Measurements from ENCODE around the gene PARD3.
"Not testable (repeated sequence)": the region's sequence is repeated elsewhere in the genome, so short reads cannot be mapped to it uniquely, and the experiment has no call there.

PARD3 gene

DNA sequence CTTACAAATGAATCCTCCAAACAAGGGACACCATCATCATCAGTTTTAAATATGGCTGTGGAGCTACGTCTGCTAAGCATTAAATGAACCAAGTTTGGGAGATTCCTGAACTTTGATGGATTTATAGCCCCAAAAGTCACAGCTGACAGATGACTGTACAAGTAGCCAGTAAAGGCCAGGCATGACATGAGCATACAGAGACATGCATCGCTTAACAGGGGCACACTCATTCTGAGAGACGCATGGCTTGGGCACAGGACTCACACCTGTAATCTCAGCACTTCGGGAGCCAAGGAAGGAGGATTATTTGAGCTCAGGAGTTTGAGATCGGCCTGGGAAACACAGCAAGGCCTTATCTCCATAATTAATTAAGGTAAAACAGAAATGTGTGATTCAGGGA lies 166.2 kb downstream of the PARD3 start:
- no peak for DNase-seq (ENCODE audit: low spot score)

DNA sequence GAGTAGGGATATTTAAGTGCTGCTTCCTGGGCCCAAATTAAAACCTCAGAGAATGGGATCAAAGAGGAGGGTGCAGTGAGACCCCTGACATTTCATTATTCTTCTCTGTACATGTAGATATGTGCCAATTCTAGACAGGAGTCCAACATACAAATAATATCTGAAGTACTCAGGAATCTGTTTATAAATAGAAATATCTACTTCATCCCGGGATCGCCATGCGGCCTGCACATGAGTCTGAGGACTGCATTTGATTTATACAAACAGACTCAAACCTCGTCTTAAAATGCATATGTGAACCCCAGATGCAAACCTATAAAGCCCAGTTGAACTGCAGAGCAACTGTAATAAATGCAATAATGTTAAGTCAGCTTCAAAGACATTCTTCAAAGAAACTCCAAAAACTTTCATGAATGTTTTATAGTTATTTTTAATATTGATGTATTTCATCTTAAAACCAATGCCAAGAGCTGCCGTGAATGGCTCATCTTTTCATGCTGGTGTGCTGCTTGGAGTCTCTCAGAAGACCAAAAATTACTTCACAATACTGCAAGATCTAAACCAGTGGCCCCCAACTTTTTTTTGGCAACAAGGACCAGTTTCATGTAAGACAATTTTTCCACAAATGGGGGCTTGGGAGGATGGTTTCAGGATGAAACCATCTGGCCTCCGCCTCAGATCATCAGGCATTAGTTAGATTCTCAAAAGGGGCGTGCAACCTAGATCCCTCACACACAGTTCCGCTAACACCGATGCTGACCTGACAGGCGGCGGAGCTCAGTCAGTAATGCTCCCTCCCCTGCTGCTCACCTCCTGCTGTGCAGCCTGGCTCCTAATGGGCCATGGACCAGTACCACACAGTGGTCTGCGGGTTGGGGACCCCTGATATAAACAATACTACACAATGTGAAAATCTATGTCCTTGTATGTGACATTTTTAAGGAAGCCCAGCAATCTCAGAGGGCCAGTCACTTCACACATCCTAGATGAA lies 166.9 kb downstream of the PARD3 start:
- DNase-seq (ENCODE audit: low spot score): no peak

DNA sequence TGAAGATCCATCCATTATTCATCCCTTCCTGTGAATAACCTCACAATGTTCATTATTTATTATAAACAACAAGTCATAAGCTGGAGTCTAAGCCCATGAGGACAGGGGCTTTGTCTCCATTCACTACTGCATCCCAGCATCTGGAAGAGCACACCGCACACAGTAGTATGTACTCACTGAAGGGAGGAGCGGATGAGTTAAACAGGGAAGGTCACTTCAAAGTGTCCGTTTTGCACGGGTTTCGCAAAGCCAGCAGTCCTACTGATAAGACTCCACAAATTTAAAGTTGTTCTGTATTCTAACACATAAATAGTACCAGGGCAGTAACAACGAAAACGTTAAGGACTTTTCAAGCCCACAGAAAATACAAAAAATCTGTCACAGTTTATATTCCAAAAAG lies 167.9 kb downstream of the PARD3 start:
- DNase-seq (ENCODE audit: low spot score): no peak

DNA sequence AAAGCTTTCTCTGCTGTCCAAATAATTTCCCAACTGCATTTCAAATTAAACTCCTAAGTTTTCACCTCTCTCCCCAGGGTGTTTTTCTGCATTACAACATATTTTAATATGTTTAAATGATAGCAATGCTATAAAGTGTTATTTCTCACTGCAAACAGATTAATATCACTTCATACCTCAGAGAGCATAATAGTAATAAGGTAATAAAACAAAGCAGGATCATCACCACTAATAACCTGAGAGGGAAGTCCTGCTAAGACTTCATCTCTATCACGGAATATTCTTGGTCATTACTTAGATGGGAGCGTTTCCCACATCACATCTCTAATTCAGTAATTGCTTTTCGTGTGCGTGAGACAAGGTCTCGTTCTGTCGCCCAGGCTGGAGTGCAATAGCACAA lies 168.8 kb downstream of the PARD3 start:
- DNase-seq (ENCODE audit: low spot score): no peak

DNA sequence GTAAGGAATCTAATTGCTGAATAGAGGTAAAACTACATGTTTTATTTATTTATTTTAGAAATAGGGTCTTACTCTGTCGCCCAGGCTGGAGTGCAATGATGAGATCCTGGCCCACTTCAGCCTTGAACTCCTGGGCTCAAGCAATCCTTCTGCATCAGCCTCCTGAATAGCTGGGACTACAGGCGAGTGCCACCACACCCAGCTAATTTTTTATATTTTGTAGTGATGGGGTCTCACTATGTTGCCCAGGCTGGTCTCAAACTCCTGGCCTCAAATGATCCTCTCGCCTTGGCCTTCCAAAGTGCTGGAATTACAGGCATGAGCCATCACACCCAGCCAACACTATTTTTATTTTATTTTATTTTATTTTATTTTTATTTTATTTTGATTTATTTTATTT lies 170.3 kb downstream of the PARD3 start:
- DNase-seq (ENCODE audit: low spot score): not testable (repeated sequence)

DNA sequence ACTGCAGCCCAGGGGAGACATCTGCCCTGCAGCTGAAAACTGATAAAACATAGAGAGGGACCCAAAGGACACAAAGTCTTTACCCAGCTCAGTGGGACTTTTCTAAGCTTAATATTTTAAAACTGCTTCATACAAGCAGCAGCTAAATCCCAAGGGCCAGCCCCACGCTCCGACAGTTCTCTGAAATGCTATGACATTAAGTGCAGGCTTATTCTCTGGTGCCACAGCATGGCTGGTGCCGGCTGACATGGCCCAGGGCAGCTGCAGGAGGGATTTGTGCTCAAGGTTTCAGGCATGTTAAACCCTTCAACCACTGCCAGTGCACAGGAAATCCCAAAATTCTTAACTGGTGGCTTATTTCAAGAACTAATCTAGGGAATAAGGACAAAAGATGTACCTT lies 170.9 kb downstream of the PARD3 start:
- DNase-seq (ENCODE audit: low spot score): no peak

DNA sequence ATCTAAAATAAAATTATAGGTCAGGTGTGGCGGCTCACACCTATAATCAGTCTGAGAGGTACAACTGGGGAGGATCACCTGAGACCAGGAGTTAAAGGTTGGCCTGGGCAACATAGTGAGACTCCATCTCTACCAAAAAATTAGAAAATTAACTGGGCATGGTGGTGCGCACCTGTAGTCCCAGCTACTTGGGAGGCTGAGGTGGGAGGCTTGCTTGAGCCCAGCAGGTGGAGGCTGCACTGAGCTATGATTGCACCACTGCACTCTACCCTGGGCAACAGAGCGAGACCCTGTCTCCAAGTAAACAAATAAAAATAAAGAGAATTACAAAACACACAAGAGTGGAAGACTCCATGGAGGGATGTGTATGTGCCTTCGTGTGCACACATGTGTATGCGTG lies 171.5 kb downstream of the PARD3 start:
- DNase-seq (ENCODE audit: low spot score): no peak

DNA sequence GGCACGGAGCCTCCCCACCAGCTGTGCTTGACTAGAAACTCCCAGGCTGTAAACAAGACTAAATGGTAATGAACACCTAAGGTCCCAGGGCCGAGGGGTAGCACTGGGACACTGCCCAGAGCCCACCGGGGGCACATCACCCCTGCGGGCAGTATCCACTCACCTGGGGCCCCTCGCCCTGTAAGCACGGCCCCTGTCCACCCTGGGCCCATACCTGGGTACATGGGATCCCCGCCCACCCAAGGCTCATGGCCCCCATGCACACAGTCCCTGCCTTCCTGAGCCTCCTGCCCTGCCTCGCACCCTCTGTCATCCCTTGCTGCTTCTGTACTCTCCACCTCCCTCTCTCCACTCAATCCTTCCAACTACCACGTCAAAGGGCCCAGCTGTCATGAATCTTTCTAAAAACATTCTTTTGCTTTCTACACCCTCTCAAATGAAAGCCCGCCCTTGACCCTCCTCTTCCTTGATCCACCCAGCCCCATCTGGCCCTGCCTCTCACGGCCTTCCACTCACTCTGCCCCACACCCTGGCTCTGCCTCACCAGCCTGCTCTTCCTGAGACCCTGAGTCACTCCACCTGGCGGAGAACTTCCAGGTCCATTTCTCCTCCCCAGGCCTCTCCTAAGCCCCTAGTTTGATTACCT lies 173.1 kb downstream of the PARD3 start:
- DNase-seq (ENCODE audit: low spot score): no peak

DNA sequence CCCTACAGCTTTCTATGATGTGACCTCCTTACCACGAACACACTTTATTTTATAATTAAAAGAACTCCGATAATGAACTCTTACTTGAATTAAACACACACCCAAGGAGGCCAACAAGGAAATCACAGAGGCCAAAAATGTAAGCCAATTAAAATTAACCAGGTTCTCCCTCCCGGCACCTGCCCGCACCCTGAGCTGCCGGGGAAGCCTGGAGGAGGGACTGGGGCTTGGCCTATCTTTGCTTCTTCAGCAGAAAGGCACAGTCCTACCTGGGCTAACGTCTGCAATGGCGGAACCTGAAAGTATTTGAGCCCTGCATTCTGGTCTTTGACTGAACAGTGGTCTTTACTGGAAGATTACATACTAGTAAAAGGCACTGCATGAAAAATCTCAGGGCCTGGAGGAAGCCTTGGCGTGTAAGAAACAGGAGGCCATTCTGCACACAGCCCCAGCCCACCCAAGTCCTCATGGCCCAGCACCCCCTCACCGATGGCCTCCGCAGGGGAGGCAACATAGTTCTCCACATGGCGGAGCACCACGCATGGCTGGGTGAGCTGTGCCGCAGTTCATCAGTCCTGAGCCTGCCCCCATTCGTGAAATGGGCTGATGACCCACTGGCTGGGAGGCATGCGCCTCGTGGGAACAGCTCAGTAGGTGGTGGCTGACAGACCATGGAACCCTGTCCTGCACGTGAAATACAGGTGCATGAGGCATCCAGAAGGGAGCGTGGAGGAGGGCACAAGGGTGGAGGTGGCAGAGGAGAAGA lies 173.8 kb downstream of the PARD3 start:
- no peak for DNase-seq (ENCODE audit: low spot score)

DNA sequence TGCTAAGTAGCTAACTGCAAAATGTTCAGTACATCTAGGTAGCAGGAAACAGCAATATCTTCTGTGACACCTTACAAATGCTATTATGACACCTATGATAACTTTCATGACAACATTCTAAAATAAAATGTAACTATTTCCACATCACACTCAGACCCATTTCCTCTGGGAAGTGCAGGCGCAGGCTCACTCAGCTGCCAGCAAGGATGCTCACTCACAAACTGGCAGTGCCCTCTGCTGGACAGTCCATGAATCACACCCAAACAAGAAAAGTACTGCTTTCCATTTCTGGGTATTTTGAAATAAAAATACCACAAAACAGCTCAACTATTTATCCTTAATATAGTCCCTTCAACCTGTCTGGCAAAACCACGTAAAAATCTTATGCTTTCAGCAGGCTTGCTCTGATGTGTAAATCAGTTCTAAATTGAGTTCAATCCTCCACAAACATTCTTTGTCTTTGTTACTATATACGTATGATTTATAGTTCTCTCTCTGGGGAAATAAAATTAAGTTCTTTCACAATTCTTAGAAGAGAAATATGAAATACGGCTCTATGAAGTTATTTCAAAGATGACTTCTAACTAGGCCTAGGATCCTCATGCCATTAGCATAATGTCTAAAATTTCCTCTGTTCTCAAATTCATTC lies 176.6 kb downstream of the PARD3 start:
- peak; percentile 19 for DNase-seq (ENCODE audit: low spot score)

DNA sequence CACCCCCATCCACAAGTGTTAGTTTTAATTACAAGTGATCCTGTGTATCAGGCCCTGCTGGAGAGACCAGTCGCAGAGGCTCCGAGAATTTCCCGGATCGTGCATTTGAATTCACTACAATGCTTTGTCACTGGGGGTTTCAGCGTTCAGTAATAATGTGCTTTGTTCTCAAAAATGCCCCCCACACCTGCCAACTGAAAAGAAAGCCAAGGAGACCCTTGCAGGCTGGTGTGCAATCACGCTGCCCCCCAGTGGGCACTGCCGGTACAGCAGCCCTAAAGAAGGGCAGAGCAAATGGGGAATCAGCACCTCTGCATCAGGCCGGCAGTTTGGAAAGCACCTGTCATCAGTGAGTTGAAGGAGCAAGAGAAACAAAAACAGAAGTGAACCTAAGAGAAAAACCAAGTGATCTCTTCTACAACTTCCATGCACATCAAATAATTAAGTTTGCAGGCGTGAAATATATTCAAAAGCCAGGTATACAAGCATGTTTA lies 177.6 kb downstream of the PARD3 start:
- DNase-seq (ENCODE audit: low spot score): peak; percentile 2

DNA sequence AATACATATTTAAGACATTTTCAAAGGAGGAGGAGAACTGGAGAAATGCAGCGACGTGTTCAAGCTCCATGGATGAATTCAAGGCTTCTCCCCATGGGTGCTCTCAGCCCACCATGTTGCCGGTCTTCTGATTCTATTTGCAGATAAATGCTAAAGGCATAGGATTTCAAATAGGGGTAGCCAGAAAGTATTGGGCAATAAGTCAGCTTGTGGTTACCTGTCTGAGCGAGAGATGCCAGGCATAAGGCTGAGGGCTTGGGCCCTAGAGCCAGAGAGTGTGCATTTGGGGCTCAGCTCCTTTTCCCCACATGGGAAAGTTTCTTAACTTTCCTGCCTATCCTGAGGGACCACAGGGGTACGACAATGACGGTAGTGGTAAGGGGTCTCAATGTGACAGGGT lies 180.0 kb downstream of the PARD3 start:
- DNase-seq (ENCODE audit: low spot score): no peak

DNA sequence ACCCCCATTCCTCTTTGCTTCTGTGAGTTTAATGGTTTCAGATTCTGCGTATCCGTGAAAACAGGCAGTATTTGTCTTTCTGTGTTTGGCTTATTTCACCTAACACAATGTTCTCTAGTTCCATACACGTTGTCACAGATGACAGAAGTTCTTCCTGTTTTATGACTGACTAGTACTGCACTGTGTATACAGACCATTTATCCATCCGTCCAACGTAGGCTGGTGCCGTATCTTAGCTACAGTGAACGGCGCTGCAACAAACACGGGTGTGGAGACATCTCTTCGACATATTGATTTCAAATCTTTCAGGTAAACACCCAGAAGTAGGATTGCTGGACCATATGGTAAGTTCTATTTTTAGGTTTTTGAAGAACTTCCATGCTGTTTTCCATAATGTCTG lies 181.7 kb downstream of the PARD3 start:
- DNase-seq (ENCODE audit: low spot score): no peak

DNA sequence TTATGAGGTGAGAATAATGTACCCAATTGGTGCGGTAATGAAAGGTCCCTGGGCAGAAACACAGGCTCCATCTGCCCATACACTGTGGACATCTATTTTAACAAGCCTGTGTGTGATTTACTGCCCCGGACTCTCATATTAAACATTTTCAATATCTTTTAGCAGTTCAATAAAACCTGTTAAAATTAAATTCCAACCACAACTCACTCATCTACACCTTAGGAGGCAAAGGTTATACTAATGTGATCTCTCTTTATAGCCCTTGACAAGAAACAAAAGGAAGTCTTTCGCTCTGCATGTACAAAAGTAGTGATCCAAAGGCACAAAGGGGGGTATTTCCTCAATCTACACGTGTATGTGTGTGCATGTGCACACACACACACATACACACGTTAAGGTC lies 186.0 kb downstream of the PARD3 start:
- no peak for DNase-seq (ENCODE audit: low spot score)

DNA sequence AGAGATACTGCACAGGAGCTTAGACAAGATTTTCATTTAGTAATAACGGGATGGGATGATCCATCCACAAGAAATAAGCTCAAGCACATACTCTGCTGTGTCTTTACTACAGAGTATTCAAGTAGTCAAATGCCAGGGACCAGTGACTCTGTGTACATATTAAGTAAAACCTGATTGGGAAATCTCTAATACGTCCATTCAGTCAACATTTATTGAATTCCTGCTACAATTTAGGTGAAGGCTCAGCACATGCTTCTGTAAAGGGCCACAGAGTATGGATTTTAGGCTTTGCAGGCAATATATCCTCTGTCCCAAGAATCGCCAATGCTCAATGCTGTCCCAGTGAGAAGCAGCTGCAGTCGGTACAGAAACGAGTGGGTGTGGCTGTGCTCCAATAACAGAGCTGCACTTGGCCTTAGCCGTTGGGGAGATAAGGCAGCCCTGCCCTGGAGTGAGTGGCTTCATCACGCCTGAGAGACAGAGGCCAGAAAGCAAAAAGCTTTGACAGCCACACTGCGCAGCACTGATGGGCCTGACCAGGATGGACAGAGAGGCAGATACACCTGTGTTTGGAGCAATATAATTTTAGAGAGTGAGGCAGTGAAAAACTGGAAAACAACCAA lies 186.8 kb downstream of the PARD3 start:
- DNase-seq (ENCODE audit: low spot score): no peak

DNA sequence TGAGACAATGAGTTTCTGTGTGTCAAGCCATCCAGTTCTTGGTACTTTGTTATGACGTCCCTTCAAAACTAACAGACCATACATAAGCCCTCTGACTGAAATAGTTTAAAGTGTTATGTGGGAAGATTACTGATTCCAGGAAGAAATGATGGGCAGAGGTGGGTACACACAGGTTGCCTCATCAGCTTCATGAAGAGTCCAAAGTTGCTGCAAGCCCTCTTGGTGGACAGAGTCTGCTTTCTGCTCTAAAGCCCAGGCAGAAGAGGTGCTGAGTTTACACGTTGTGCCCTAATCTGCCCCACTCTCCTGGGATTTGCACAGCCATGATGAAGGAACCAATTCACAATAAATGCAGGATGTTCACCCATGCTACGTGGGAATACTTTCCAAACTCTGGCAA lies 187.4 kb downstream of the PARD3 start:
- no peak for DNase-seq (ENCODE audit: low spot score)

DNA sequence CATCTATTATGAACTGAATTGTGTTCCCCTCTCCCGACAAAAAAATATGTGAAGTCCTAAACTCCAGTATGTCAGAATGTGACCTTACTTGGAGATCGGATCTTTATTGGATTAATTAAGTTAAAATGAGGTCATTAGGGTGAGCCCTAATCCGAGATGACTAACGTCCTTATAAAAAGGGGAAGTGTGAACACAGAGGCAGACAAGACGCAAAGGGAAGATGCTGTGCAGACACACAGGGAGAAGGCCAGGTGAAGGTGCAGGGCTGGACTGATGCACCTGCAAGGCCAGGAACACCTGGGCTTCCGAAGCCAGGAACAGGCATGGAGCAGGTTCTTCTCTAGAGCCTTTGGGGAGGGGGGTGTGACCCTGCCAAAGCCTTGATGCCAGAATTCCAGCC lies 187.8 kb downstream of the PARD3 start:
- no peak for DNase-seq (ENCODE audit: low spot score)

DNA sequence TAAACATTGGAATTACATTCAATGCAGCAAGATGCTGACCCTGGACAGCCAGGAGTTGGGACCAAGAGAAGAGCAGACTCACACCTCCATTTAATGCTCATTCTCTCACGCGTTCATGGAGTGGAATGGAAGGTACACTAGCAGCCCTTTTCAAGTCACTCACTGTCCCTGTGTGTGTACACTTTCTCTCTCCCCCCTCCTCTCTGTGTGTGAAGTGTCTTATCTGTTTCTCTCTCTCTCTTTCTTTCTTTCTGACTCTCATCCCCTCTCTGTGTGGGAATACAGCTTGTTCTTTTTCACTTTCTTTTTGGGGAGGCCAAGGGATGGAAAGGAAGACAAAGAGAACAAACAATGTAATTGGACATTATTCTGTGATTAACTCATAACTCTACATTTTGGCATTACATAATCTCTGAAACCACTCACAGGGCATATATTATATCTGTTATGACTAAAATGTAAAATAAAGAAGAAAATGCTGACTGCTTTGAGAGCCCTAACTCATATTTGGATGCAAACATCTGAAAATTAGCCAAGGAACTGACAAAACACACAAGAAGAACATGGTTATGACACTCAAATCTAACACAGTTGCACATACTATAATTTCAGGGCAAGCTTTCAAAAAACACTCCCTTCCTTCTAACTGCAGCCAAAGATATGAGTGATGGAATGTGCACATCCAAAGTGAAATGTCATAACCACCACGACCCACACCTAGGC lies 188.8 kb downstream of the PARD3 start:
- no peak for DNase-seq (ENCODE audit: low spot score)

DNA sequence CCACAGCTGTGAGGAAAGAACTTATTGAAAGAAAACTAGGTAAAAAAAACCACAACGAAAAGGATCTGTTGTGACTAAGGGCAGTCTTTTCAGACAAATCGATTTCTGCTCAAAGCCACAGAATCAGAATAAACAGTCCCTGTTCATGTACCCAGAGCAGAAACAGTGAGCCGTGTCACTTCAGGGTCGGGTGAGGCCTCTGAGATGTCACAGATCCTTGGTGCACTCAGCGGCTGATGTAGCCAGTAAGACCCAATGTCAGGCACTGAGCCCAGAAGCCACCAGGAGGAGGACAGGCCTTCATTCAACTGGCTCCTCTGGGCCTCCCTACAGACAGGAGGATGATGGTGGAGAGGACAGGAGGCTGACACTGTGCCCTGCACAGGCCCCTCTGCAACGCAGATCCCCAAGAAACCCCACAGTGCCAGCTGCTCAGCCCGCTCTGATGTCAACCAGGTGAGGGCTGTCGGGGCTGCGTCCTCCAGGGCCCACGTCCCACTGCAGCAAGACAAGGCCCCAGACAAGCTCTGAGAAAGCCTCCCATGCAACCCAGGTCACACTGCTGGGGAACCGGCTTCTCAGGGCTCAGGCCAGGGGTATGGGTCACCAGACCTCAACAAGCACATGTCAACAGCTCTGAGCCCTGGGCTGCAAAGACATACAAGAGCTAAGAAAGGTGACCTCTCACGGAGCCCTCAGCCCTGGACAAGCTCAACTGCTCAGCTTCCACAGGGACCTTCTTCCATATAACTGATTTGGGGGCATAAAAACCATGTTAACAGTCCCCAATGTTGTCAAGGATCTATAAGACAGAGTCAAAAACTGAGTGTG lies 190.6 kb downstream of the PARD3 start:
- DNase-seq (ENCODE audit: low spot score): no peak

DNA sequence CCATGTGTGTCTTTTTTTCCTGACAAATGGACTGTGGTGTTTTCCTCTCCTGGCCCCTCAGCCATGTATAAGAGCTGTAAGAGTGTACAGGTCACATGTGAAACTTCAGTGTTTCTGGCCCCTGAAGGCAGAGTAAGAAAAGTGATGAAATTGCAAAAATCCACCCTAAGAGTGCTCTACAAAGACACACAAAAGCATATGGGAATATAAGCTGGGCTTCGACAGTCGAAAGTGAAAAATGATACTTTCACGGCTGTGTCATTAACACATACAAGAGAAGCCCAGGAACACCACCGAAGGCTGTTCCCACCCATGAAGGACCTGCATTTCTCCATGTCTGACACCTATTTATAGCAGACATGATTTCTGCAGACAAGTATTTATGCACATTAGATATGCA lies 192.2 kb downstream of the PARD3 start:
- DNase-seq (ENCODE audit: low spot score): no peak

Measured in COLO829 (cell line).